Measurements from ENCODE around the gene H2AZ1. TPM values are rescaled to one million over a fixed set of nuclear protein-coding genes. Genes with fewer than 3 reads are reported as not detected.
"Not testable (repeated sequence)": the region's sequence is repeated elsewhere in the genome, so short reads cannot be mapped to it uniquely, and the experiment has no call there.

The H2AZ1 gene
- total and polyA plus RNA-seq, 4 donors: 86.6 to 189 (median 114) TPM

DNA sequence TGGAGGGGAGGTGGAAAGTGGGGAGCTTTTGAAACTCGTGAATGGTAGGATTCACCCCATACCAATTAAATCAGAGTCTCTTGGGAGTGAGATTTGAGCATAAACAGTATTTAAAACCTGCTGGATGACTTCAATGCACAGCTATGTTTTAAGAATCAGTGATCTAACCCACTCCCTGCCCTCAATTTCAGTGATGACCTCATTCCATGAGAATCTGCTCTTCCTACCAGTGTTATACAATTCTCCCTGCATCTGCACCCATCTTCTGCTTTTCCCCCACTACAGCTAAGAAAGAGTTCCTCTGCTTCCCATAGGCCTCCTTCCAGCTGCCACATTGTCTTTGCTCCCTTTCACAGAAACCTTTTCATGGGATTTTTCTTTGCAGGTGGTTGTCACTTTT lies 18.3 kb upstream of the H2AZ1 start:
- DNase-seq (no peak), ATAC-seq (ENCODE audit: low FRiP score) (no peak)
- intact Hi-C loops (cut with DNase I): no loop called here
- no peaks in the 10 kb centered on the region for H3K9me3 ChIP-seq (ENCODE audit: control insufficient read depth, low read length)
- 43 to 53% methylated on average over 1 of the region's 1 CpG for WGBS, 2 donors
- no peaks in the 10 kb centered on the region for H3K4me1 ChIP-seq (ENCODE audit: control insufficient read depth in 1 of 2, insufficient read depth in 2 of 2, low read length in 2 of 2)
- no peaks in the 10 kb centered on the region for H3K36me3 ChIP-seq (ENCODE audit: control insufficient read depth in 1 of 2, insufficient read depth in 2 of 2, low read length in 1 of 2)
- H3K27me3 ChIP-seq (ENCODE audit: control insufficient read depth in 1 of 2, insufficient read depth in 2 of 2, low read length in 1 of 2): no peaks in the 10 kb centered on the region
- H3K4me3 ChIP-seq (ENCODE audit: low read length in 2 of 2): no peak overlapping the region
- no peak overlapping the region for H3K27ac ChIP-seq (ENCODE audit: low read depth in 1 of 2, low read length in 2 of 2)

DNA sequence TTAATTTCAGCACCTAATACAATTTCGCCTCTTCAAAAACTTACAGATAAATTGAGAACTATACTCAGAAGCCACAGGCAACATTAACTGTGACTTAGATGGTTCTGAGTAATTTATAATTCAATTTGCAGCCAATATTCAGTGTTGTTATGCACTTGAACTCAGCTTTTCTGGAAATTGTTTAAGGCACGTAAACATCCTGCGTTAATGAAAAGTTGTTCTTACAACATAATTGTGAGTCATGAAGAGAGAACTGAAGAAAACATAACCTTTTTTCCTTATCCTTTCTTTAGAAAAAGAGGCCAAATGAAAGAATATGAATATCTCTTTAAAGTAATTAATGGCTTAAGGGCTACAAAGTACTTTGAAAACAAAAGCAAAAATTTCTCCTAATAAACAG lies 16.6 kb upstream of the H2AZ1 start:
- DNase-seq (no peak), ATAC-seq (ENCODE audit: low FRiP score) (no peak)
- intact Hi-C loops (cut with DNase I): no loop called here
- H3K27ac ChIP-seq (ENCODE audit: low read depth in 1 of 2, low read length in 2 of 2): no peak overlapping the region
- WGBS, 2 donors: 89 to 90% methylated on average over 3 of the region's 3 CpGs
- H3K4me1 ChIP-seq (ENCODE audit: control insufficient read depth in 1 of 2, insufficient read depth in 2 of 2, low read length in 2 of 2): no peaks in the 10 kb centered on the region
- no peaks in the 10 kb centered on the region for H3K36me3 ChIP-seq (ENCODE audit: control insufficient read depth in 1 of 2, insufficient read depth in 2 of 2, low read length in 1 of 2)
- no peaks in the 10 kb centered on the region for H3K27me3 ChIP-seq (ENCODE audit: control insufficient read depth in 1 of 2, insufficient read depth in 2 of 2, low read length in 1 of 2)
- no peak overlapping the region for H3K4me3 ChIP-seq (ENCODE audit: low read length in 2 of 2)
- H3K9me3 ChIP-seq (ENCODE audit: control insufficient read depth, low read length): no peaks in the 10 kb centered on the region

DNA sequence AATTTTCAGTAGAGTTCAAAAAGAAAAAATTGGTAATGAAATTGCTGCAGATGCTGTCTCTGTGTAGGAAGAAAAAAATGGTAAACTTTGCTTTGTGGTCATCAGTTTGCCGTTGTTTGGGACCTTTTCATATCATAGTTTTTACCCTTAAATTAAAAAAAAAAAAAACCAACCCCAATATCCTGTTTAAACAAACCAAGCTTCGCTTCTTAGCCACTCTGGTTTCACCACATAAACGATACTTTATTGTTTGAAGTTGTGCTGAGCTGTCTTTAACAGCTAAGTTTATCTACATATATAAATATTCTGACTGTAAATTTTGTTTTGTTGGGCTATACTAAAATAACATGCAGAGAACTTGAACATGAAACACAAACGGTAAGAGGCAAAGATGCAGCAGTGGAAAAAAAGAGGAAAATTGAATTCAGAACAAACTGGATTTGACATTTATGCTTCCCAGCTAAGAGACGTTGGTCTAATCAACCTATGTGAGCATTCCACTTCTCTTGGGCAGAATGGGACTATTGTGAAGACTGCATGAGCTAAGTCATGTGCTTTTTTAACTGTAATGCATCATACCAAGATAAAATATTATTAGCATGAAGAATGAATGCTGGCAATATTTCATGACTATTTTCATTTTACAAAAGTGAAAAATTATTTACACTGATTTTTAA lies 15.7 kb upstream of the H2AZ1 start:
- no peak overlapping the region for H3K27ac ChIP-seq (ENCODE audit: low read depth in 1 of 2, low read length in 2 of 2)
- H3K4me1 ChIP-seq (ENCODE audit: control insufficient read depth in 1 of 2, insufficient read depth in 2 of 2, low read length in 2 of 2): no peaks in the 10 kb centered on the region
- ATAC-seq (ENCODE audit: low FRiP score): no peak
- intact Hi-C loops (cut with DNase I): no loop called here
- 48 to 51% methylated on average over 5 of the region's 5 CpGs for WGBS, 2 donors
- H3K27me3 ChIP-seq (ENCODE audit: control insufficient read depth in 1 of 2, insufficient read depth in 2 of 2, low read length in 1 of 2): no peaks in the 10 kb centered on the region
- no peak for DNase-seq
- H3K36me3 ChIP-seq (ENCODE audit: control insufficient read depth in 1 of 2, insufficient read depth in 2 of 2, low read length in 1 of 2): no peaks in the 10 kb centered on the region
- H3K9me3 ChIP-seq (ENCODE audit: control insufficient read depth, low read length): no peaks in the 10 kb centered on the region
- no peak overlapping the region for H3K4me3 ChIP-seq (ENCODE audit: low read length in 2 of 2)

DNA sequence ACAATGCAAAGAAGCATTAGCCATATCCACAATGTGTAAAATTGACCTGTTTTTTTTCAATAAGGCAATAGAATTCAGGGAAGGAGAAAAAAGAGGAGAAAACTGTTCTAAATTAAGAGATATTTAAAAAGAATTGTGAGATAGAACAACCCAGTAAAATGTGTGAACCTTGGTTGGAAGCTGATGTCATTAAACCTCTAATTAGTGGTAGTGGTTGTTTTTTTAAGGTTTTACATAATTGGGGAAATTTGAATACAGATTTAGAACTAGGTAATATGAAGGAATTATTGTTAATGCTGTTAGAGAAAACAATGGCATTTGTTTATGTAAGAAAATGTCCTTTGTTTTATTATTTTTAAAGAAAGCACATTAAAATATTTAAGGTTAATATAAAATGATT lies 15.1 kb upstream of the H2AZ1 start:
- Histone ChIP-seq H3K4me3 (ENCODE audit: low read length in 2 of 2) (no peak overlapping the region), H3K9me3 (ENCODE audit: control insufficient read depth, low read length) (no peaks in the 10 kb centered on the region), H3K27me3 (ENCODE audit: control insufficient read depth in 1 of 2, insufficient read depth in 2 of 2, low read length in 1 of 2) (no peaks in the 10 kb centered on the region), H3K27ac (ENCODE audit: low read depth in 1 of 2, low read length in 2 of 2) (no peak overlapping the region), H3K36me3 (ENCODE audit: control insufficient read depth in 1 of 2, insufficient read depth in 2 of 2, low read length in 1 of 2) (no peaks in the 10 kb centered on the region), H3K4me1 (ENCODE audit: control insufficient read depth in 1 of 2, insufficient read depth in 2 of 2, low read length in 2 of 2) (no peaks in the 10 kb centered on the region)
- intact Hi-C loops (cut with DNase I): no loop called here
- DNase-seq (no peak), ATAC-seq (ENCODE audit: low FRiP score) (no peak)

DNA sequence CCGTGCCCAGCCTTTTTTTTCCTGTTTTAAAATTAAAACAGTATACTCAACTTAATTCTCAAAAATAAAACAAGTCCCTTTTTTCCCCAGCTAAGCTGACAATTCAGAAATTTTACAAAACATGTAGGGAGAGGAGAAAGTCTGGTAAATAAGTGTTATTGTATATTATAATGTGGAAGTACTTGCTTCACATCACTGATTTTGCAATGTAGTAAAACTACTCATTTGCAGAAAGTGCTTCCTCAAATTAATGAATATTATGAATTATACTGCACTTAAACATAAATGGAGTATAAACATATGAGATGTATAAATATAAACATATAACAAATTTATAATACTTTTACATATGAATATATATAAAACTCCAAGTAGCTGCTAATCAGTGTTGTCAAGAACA lies 11.6 kb upstream of the H2AZ1 start:
- DNase-seq (no peak), ATAC-seq (ENCODE audit: low FRiP score) (no peak)
- Histone ChIP-seq H3K27me3 (ENCODE audit: control insufficient read depth in 1 of 2, insufficient read depth in 2 of 2, low read length in 1 of 2) (no peaks in the 10 kb centered on the region), H3K4me3 (ENCODE audit: low read length in 2 of 2) (no peak overlapping the region), H3K9me3 (ENCODE audit: control insufficient read depth, low read length) (no peaks in the 10 kb centered on the region), H3K4me1 (ENCODE audit: control insufficient read depth in 1 of 2, insufficient read depth in 2 of 2, low read length in 2 of 2) (no peaks in the 10 kb centered on the region), H3K36me3 (ENCODE audit: control insufficient read depth in 1 of 2, insufficient read depth in 2 of 2, low read length in 1 of 2) (no peaks in the 10 kb centered on the region), H3K27ac (ENCODE audit: low read depth in 1 of 2, low read length in 2 of 2) (no peak overlapping the region)
- intact Hi-C loops (cut with DNase I): no loop called here
- 98 to 100% methylated on average over 1 of the region's 1 CpG for WGBS, 2 donors

DNA sequence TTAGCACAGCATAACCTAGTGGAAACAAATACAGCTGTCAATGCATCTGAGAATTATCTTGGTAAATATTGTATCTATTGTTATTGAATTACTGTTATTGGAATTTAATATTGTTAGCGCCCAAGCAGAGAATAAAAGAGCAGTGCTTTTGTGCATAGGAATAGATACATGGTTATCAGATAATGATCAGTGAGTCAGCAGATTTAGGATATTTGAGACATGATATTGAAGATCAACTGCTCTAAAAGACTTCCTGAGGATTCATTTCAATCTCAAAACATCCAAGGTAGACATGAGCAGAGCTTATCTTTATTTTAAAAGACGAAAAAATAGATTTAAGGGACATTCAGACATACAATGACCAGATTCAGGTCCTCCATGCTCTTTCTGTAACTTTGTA lies 10.6 kb upstream of the H2AZ1 start:
- ATAC-seq (ENCODE audit: low FRiP score) (no peak), DNase-seq (no peak)
- no peaks in the 10 kb centered on the region for H3K36me3 ChIP-seq (ENCODE audit: control insufficient read depth in 1 of 2, insufficient read depth in 2 of 2, low read length in 1 of 2)
- intact Hi-C loops (cut with DNase I): no loop called here
- no peaks in the 10 kb centered on the region for H3K9me3 ChIP-seq (ENCODE audit: control insufficient read depth, low read length)
- H3K27ac ChIP-seq (ENCODE audit: low read depth in 1 of 2, low read length in 2 of 2): no peak overlapping the region
- 86 to 88% methylated on average over 2 of the region's 2 CpGs for WGBS, 2 donors
- H3K4me1 ChIP-seq (ENCODE audit: control insufficient read depth in 1 of 2, insufficient read depth in 2 of 2, low read length in 2 of 2): no peaks in the 10 kb centered on the region
- no peak overlapping the region for H3K4me3 ChIP-seq (ENCODE audit: low read length in 2 of 2)
- H3K27me3 ChIP-seq (ENCODE audit: control insufficient read depth in 1 of 2, insufficient read depth in 2 of 2, low read length in 1 of 2): no peaks in the 10 kb centered on the region

DNA sequence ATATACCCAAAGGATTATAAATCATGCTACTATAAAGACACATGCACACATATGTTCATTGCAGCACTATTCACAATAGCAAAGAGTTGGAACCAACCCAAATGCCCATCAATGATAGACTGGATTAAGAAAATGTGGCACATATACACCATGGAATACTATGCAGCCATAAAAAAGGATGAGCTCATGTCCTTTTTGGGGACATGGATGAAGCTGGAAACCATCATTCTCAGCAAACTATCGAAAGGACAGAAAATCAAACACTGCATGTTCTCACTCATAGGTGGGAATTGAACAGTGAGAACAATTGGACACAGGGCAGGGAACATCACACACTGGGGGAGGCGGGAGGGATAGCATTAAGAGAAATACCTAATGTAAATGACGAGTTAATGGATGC lies 8.1 kb upstream of the H2AZ1 start:
- H3K9me3 ChIP-seq (ENCODE audit: control insufficient read depth, low read length); H3K4me3 ChIP-seq (ENCODE audit: low read length in 2 of 2); H3K27me3 ChIP-seq (ENCODE audit: control insufficient read depth in 1 of 2, insufficient read depth in 2 of 2, low read length in 1 of 2); H3K27ac ChIP-seq (ENCODE audit: low read depth in 1 of 2, low read length in 2 of 2); H3K4me1 ChIP-seq (ENCODE audit: control insufficient read depth in 1 of 2, insufficient read depth in 2 of 2, low read length in 2 of 2); DNase-seq; ATAC-seq (ENCODE audit: low FRiP score); intact Hi-C loops (cut with DNase I); H3K36me3 ChIP-seq (ENCODE audit: control insufficient read depth in 1 of 2, insufficient read depth in 2 of 2, low read length in 1 of 2): not testable (repeated sequence)
- 92 to 93% methylated on average over 3 of the region's 3 CpGs for WGBS, 2 donors

DNA sequence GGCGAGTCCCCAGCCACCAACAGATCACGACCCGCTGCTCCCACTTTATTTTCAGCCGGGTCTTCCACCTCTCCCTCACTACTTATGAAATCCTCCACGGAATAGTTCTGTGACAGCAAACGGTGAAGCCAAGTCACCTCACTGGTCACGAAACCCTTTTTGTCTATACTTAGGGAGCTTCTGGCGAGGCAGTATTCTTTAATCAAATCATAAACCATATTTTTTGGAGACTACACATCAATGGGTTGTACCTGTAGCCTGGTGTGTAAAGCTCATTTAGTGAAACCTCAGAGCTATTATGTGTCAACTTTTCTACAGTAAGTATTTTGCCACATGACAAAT lies 809 bp upstream of the H2AZ1 start:
- Histone ChIP-seq H3K9me3 (ENCODE audit: control insufficient read depth, low read length) (no peaks in the 10 kb centered on the region), H3K27ac (ENCODE audit: low read depth in 1 of 2, low read length in 2 of 2) (peak overlapping the region in 1 of 2 donors; percentile 60), H3K4me1 (ENCODE audit: control insufficient read depth in 1 of 2, insufficient read depth in 2 of 2, low read length in 2 of 2) (no peaks in the 10 kb centered on the region), H3K27me3 (ENCODE audit: control insufficient read depth in 1 of 2, insufficient read depth in 2 of 2, low read length in 1 of 2) (no peaks in the 10 kb centered on the region), H3K36me3 (ENCODE audit: control insufficient read depth in 1 of 2, insufficient read depth in 2 of 2, low read length in 1 of 2) (no peaks in the 10 kb centered on the region), H3K4me3 (ENCODE audit: low read length in 2 of 2) (peak overlapping the region; percentile 80 to 88)
- WGBS, 2 donors: 1% methylated on average over 8 of the region's 8 CpGs
- DNase-seq (no peak), ATAC-seq (ENCODE audit: low FRiP score) (no peak)
- intact Hi-C loops (cut with DNase I): no loop called here

DNA sequence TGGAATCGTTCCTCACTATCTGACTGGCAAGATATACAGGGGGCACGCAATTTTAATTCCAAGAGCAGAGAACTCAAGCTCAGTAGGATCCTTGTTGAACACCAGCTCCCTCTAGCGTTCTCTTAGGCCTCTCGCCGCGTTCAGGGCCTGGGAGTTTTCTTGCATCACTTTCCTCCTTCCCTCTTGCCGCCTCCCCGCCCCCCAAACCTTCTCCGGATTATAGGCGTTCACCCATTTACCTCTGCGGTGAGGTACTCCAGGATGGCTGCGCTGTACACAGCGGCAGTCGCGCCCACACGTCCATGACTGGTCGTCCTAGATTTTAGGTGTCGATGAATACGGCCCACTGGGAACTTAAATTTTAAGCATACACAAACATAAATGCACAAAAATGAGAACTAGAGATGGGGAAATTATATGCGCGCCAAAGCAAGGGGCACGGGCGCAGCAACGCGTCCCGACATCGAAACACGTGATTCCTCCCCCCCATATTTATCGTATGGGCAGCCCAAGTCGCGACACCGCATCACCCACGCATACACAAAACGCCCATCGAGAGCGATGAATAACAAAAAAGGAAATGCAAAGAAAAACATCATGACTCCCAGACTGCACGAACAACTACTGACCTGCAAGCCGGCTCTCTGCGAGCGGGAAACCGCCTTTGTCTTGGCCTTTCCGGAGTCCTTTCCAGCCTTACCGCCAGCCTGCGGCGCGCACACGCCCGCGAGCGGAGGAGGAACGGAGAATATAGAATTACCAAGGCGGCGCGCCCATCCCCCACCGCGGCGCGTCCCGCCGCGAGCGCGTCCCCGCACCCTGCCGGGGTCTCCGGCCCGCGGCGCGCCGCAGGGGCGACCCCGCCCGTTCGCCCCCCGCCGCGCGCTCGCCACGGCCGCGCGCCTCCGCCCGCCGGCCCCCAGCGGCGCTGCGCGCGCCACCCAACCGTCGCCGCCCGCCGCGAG lies 759 bp downstream of the H2AZ1 start:
- Histone ChIP-seq H3K4me3 (ENCODE audit: low read length in 2 of 2) (peak overlapping the region; percentile 72 to 90), H3K9me3 (ENCODE audit: control insufficient read depth, low read length) (no peaks in the 10 kb centered on the region), H3K27me3 (ENCODE audit: control insufficient read depth in 1 of 2, insufficient read depth in 2 of 2, low read length in 1 of 2) (no peaks in the 10 kb centered on the region), H3K4me1 (ENCODE audit: control insufficient read depth in 1 of 2, insufficient read depth in 2 of 2, low read length in 2 of 2) (no peaks in the 10 kb centered on the region), H3K27ac (ENCODE audit: low read depth in 1 of 2, low read length in 2 of 2) (peak overlapping the region in 1 of 2 donors; percentile 81), H3K36me3 (ENCODE audit: control insufficient read depth in 1 of 2, insufficient read depth in 2 of 2, low read length in 1 of 2) (no peaks in the 10 kb centered on the region)
- ATAC-seq (ENCODE audit: low FRiP score) (peak; percentile 69), DNase-seq (peak; percentile 93)
- intact Hi-C loops (cut with DNase I): loop anchor here (2.0 to 5.0 kb wide), 3 partner anchors 57 to 389 kb away; partner anchors contain the start of gene LAMTOR3 (in 2 of the 2)
- WGBS, 2 donors: 0 to 1% methylated on average over 77 to 98 of the region's 98 CpGs

Data from aorta (tissue), 5 donors.